GM10847 (cell line): ENCODE data around the gene CHRNB1.

Experiments
- POLR2A ChIP-seq: IDR thresholded peaks from 2 replicates; pipeline ENCODE4 v1.6.1; 2011; ENCODE audit not compliant: insufficient read length; ENCODE audit errors: extremely low read depth

CHRNB1 gene

DNA sequence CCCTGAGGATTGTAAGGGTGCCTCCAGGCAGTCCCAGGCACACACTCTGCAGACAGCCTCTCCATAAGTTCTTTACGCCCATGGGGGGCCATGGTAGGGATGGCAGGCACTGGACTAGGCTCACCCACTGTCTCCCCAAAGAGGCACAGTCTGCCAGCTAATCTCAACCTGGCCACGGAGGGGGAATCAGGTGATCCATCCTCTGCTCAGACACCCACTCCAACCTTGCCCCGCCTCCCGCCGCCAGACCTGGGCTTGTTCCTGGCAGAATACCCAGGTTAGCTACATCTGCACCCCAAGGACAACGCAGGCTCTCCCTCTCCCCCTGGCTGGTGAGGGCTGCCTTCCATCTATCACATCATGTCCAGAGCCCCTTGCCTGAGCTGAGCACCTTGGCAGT lies 36.0 kb upstream of the CHRNB1 start:
- TF ChIP-seq POLR2A: no peak

DNA sequence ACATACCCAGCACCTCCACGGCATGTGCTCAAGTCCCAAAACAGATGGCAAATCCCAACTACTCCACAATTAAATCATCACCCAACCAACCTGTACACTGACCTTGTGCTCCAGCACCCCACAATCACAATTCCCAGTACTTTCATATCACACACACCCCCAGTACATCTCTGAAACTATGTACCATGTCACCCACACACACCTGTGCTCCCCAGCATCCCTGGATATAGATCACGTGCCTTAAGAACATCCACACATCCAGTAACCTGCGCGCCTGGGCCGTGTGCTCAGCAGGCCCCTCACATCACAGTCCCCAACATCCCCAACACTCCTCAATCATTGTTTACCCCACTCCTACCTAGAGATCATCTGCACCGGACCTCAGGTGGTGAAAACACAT lies 35.1 kb upstream of the CHRNB1 start:
- no peak for TF ChIP-seq POLR2A

DNA sequence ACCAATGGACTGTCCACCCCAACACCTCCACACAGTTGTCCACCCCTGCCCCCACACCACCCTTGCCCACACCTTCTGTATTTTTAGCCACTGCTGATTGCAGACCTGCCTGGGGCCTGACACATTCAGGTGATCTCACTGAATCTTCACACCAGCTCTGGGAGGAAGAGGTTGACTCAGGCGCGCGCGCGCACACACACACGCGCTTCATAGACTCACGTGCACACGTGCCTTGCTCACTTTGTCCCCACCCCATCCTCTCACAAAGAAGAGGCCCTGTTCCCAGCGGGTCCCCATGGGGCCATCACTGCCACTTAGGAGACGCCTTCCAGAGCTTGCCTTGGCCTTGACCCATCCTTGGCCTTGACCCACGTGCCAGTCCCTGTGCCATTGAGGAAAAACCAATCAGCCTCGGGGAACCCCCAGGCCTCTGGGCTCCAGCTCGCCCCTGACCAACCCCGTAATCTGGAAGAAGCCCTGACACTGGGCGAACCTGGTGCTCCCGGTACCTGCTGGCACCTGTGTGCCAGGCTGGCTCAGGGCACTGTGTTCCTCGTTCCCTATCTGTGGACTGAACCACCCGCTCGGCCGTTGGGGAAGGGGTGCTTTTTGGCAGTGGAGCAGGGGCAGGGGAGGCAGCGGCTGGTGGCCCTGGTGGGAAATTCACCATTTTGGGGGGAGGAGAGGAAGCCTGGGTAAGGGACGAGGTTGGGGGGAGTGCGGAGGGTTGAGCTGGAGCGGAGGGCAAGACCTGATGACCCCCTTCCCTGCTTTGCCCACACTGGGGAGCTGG lies 34.0 kb upstream of the CHRNB1 start:
- TF ChIP-seq POLR2A: no peak

DNA sequence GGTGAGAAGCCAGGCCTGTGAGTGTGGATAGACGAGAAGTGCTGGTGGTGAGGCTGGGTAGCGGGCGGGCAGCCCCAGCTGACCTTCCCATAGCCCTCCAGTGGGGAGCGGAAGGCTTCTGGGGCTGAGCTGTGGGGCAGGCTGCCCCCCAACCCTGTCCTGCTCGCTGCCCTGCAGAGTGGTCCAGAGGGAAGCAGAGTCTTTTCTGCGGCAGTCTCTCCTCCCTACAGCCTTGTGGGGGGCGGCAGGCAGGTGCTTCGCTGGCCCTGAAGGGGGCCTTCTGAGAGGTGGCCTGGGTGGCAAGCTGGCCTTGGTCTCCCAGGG lies 33.5 kb upstream of the CHRNB1 start:
- no peak for TF ChIP-seq POLR2A

DNA sequence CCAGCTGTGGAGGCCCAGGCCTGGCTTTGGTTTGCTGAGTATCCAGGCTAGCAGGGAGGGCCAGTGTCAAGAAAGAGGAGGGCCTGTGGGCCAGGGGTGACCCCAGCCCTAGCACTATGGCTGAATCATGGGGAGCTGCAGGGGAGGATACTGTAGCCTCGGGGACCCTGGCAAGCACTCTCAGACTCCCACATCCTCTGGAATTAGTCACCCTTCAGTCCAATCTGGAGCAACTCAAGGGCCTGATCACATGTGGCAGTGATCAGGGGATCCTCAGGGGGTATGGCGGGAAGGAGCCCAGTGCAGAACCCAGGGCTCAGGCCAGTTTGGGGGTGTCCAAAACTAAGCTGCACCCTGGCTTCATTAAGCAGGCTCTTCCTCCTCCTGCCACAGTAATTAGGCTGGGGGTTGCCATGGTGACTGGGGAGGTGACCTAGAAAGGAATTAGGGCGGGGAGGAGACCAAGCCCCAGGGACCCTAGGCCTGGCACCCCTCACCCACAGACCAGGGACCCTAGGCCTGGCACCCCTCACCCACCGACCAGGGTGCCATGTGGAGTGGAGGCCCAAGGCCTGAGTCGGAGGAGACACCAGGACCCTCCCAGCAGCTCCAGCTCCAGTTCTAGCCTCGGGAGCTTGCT lies 31.4 kb upstream of the CHRNB1 start:
- TF ChIP-seq POLR2A: no peak

DNA sequence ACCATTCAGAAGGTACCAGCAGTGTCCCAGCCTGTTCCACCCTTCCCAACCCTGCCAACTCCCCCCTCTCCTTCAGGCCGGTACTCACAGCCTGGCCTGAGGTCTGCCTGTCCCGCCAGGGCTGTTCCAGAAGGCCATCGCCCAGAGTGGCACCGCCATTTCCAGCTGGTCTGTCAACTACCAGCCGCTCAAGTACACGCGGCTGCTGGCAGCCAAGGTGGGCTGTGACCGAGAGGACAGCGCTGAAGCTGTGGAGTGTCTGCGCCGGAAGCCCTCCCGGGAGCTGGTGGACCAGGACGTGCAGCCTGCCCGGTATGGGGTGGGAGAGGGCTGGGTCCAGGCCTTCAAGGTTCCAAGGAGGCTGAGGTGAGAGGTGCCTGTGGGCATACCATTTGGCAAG lies 30.0 kb upstream of the CHRNB1 start:
- no peak for TF ChIP-seq POLR2A

DNA sequence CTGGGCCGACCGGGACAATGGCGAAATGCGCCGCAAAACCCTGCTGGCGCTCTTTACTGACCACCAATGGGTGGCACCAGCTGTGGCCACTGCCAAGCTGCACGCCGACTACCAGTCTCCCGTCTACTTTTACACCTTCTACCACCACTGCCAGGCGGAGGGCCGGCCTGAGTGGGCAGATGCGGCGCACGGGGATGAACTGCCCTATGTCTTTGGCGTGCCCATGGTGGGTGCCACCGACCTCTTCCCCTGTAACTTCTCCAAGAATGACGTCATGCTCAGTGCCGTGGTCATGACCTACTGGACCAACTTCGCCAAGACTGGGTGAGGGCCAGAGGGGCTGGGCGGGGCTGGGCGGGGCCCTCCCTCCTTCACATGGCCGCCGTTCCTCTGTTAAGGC lies 29.1 kb upstream of the CHRNB1 start:
- TF ChIP-seq POLR2A: no peak

DNA sequence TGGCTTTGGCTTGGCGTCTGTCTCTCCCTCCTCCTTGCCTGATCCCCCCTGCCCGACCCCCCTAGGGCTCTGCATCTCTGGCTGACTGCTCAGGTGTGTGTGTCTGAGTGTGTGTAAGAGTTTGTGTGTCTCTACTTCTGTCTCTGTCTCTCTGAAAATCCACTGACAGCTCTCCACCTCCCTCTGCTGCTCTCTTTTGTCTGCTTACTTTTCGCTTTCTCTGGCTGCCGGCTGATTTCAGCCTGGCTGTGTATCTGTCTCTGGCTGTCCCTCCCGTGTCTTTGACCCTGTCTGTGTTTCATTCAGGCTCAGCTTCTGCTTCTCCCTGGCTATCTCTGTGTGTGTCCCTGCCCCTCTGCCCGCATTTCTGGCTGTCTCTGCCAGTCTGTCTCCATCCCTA lies 28.5 kb upstream of the CHRNB1 start:
- no peak for TF ChIP-seq POLR2A

DNA sequence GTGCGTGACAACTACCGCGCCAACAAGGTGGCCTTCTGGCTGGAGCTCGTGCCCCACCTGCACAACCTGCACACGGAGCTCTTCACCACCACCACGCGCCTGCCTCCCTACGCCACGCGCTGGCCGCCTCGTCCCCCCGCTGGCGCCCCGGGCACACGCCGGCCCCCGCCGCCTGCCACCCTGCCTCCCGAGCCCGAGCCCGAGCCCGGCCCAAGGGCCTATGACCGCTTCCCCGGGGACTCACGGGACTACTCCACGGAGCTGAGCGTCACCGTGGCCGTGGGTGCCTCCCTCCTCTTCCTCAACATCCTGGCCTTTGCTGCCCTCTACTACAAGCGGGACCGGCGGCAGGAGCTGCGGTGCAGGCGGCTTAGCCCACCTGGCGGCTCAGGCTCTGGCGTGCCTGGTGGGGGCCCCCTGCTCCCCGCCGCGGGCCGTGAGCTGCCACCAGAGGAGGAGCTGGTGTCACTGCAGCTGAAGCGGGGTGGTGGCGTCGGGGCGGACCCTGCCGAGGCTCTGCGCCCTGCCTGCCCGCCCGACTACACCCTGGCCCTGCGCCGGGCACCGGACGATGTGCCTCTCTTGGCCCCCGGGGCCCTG lies 27.7 kb upstream of the CHRNB1 start:
- TF ChIP-seq POLR2A: no peak

DNA sequence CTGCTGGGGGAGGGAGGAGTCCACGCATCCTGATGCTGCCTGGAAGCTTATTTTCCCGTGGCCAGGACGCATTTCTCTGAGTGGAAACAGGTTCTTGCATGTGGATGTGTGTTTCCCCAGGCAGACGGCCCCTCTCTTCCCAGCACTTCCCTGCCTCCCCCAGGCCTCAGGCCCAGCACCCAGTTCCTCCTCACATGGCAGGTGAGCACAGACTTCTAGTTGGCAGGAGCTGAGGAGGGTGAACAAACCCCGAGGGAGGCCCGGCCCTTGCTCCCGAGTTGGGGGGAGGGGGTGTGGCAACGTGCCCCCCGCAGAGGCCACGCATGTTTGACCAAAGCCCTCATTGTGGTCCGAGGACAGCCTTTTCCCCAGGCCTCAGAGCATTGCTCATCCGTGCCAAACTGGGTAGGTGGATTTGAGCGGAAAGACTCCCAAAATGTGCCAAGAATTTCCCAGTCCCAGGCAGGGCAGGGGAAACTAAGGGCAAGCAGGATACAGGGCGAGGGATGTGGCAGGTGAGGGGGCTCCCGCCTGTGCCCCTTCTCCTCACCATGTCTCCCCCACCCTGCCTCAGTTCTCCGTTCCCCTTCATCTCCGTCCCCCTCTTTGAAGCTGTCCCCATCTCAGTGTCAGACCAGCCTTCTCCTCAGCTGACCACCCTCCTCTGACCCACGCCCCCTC lies 26.2 kb upstream of the CHRNB1 start:
- no peak for TF ChIP-seq POLR2A

DNA sequence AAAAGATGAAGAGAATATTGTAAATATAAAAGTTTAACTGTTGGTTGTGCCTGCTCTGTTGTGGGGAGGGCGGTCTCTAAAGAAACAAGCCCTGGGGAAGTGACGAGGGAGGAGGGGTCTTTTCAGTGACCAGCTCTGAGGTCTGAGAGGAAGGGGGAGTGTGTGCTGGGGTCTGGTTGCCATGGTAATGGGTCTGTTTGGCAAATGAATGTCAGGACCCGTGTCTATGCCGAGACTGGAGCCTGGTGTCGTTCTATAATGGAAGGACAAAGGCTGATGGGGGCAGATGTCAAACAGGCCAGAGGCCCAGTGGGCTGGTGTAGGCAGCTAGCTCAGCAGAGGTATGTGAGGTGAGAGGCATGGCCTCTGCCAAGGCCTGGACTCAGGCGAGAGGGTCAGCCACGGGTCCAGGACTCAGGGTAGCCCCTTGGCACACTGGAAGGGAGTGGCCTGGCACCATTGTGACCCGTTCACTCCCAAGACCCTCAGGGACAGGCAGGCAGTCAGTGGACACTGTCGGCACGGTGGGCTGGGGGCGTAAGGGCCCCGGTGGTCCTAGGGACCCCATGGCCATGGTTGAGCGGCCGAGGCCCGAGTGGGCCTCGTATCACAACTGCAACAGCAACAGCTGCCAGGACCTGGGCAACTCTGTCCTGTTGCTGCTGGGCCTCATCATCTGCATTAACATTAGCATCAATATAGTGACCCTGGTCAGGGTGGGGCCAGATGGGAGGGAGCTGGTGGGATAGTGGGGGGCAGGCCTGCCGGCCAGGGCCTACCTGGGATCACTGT lies 24.8 kb upstream of the CHRNB1 start, which contains the start of gene SPEM1:
TSS of gene SPEM1 (plus strand) at position 506 of the 792 bp plus-strand sequence. CDS start at position 567, 61 bp downstream.
- TF ChIP-seq POLR2A: no peak

DNA sequence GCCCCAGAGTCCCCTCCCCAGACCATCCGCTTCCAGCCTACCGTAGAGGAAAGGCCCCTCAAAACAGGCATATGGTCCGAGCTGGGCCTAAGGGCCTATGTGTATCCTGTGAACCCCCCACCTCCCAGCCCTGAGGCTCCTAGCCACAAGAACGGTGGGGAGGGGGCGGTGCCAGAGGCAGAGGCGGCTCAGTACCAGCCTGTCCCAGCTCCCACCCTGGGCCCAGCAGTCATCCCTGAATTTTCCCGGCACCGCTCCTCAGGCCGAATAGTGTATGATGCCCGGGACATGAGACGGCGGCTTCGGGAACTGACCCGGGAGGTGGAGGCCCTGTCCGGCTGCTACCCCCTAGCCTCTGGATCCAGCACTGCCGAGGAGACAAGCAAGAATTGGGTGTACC lies 23.7 kb upstream of the CHRNB1 start:
- no peak for TF ChIP-seq POLR2A

DNA sequence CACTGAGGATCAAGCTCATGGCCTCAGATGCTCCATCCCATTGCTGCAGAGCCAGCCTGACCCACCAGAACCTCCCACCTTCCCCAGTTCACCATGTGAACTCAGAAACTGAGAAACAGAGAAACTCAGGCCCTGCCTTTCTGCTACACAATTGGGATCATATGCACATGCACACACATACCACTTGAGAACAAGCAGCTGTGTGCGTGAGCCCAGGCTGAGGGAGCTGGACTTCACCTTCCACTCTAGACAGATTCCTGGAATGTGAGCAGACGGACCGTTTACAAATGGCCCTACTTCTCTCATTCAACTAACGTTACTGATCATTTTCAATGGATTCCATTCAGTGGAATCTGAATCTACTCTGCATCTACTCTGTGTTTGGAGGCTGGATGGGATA lies 21.2 kb upstream of the CHRNB1 start:
- TF ChIP-seq POLR2A: no peak

DNA sequence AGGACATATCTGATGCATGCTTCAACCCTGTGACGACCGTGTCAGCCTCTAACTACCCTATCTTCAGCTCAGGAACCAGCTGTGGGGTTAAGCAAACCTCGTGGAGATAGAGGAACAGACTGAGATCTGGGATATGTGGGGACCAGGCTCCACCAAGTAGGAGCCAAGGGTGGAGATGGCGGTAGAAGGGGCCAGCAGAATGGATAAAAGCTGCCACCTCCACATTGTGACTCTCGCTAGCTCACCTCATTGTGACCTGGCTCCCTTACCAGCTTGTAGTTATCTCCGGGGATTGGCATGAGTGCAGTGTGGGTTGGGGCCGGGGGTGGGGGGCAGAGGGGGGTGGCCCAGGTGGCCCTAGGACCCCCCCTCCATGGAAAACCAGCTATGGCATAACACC lies 19.5 kb upstream of the CHRNB1 start, which contains the start of gene SPEM2:
TSS of gene SPEM2 (plus strand) at position 301 of the 400 bp plus-strand sequence. CDS start at position 374, 73 bp downstream.
- no peak for TF ChIP-seq POLR2A

DNA sequence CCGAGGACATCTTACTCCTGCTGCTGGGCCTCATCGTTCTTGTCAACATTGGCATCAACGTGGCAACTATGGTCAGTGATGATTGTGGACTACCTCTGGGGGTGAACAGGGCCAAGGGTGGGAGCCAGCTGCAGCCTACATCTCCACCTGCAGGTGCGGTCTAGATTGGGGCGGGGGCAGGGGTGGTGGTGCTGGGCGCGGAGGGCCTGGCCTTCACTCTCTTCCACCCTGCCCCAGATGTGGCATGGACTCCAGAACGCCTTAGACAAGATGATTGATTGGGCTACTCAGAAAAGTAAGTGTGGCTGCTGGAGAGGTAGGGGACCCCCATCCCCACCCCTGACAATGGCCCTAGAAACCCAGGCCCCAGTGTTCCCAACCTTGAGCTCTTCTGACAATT lies 19.1 kb upstream of the CHRNB1 start:
- no peak for TF ChIP-seq POLR2A

DNA sequence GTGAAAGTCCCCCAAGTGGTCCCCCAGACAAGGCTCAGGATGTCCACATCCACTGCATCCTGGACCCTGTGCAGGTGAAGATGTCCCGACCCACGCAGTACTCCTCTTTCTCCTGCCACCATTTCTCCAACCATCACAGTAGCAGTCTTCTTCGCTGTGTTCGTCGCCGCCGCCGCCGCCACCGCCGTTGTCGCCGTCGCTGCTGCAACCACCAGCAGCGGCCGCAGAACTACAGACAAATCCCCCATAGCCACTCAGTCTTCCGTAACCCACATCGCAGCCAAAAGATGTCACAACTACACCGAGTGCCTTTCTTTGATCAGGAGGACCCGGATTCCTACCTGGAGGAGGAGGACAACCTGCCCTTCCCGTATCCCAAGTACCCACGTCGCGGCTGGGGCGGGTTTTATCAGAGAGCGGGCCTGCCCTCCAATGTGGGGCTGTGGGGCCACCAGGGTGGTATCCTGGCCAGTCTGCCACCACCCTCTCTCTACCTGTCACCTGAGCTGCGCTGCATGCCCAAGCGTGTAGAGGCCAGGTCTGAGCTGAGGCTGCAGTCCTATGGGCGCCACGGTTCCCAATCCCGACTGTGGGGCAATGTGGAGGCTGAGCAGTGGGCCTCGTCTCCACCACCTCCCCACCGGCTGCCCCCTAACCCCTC lies 18.5 kb upstream of the CHRNB1 start:
- TF ChIP-seq POLR2A: no peak
